Activated CD4-positive, alpha-beta T cell treated with anti-CD3 and anti-CD28 coated beads, Interleukin-2, amount 50 U/mL, for 48 hours (primary cell): ENCODE measurements around the gene CAMK2D.

Experiments used
- DNase-seq, 2 experiments: peaks; one replicate each; pipeline ENCODE4 v3.0.0-alpha.2; 2020

Gene CAMK2D

GRCh38 chr4:113594231-113594556 lies 167.3 kb downstream of the CAMK2D start:
- no peak for DNase-seq

- DNase-seq, result no peak
Observed at GRCh38 chr4:113593400-113594230, 167.9 kb downstream of the CAMK2D start.

DNA sequence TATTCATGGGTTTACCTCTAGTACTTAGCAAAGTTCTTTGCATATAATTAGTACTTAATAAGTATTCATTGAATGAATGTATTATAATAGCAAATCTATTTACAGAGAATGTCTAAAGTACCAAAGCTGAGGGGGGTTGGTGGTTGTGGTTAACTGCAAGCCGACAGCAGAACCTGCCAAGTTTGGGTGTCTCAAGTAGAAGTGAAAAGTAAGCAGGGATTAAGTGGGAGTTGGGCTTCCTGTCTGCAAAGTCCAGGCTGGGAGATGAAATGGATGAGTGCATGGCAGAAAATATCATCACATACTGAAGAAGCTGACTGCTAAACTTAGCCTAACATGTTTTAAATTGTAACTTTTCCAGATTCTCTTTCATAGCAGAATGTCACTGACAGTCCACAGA lies 169.6 kb downstream of the CAMK2D start:
- no peak for DNase-seq

DNA sequence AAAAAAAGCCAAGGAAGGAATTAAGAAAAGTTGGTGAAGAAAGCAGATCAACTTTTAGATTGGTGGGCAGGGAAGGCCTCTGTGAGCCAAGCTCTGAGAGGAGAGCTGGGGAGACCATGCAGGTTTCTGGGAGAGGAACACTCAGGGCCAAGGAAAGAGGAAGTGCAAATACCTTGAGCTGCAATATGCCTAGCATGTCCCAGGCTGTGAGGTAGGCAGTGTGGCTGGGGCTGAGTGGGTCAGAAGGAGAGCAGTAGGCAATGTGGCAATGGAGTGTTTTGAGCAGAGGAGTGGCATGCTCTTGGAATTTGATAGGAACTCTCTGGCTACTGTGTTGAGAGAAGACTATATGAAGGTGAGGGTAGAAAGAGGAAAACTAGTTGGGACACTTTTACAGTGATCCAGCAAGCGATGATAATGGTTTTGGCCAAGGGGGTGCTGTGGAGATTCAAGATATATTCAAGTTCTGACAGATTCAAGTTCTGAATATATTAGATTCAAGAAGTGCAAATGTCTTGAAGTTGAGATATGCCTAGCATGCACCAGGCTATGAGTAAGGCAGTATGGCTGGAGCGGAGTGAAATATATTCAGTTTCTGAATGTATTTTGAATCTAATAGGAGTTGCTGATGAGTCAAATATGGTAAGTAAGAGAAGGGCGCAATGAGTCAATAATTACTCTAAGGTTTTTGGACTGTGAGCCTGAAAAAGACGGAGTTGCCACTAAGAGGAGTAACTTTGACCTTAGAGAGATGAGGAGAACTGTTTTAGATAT lies 172.5 kb downstream of the CAMK2D start:
- DNase-seq, result no peak

DNA sequence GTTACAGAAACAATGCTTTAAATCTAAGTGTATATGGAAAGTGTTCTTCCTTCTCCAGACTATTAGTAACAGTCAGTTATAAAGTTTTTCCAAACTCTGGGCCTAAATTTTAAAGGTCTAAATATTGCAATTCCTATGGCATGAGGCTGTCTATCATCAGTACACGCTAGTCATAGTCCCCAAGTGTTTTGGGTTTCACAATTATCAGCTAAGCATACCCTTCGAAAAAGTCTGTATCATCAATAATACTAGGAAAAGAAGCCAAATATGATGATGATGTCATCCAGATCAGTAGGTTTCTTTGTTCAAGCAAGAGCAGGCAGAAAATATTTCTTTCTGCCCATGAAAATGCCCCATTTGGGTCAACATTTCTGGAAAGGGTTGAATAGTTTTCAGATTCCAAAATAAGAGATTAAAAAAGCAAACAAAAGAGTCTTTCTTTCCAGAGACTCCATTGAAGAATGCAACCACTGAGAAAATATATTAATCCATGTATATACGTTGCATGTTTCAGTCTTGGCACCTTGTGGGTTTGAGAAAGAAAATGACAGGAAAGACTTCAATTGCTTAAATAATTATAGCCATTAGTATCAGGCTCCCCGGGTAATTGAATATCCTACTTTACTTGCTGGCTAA lies 173.8 kb downstream of the CAMK2D start:
- DNase-seq, result no peak

DNA sequence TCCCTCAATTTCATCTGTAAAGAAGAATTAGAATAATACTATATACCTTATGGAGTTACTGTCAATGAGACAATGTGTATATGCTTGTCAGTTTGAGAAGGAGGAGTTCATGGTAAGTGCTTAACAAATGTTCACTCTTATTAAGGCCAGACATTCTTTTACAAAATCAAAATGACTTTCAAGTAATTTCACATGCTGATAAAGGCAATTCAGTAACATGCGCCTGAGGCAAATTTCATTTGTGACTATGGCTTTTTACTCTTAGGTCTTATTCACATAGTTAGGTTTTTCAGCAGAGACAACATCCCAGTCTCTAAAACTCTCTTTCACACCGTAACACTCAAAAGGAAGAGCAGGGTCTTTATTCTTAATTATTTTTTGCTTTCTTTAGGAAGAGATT lies 174.4 kb downstream of the CAMK2D start:
- no peak for DNase-seq

GRCh38 chr4:113586072-113586471 lies 175.5 kb downstream of the CAMK2D start:
- no peak for DNase-seq

- no peak for DNase-seq
Observed at GRCh38 chr4:113584407-113585150, 177.0 kb downstream of the CAMK2D start.

GRCh38 chr4:113582737-113583136 lies 178.8 kb downstream of the CAMK2D start:
- DNase-seq, result no peak

- DNase-seq, result no peak
Observed at GRCh38 chr4:113579360-113579759, 182.2 kb downstream of the CAMK2D start.

DNA sequence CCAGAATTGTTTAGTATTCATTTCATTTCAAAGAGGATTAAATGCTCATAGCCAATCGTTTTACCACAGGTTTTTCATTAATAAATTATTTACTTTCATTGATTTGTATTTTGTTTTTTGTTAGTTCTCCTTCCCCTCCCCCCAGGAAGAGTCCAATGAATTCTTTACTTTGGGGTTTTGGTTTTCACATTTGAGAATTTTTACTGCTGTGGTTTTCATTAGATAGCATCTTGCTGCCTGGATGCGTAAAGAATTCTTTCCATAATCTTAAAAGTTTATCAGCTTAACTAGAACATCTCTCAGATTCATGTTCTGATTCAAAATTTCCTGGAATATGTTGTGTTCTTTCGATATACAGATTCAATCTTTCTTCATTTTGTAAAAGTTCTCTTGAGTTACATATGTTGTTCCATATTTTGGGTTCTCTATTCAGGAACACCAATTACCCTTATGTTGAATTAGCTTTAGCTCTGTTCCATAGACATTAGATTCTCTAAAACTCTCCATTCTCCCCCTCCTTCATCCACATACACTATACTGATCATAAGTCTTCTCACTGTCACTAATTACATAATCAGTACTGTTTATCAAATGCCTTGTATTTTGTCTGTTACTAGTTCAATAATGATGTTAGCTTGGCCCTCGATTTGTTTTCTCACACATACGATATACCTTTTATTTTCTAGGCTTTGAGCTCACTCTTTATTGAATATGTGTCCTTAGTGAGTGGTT lies 184.4 kb downstream of the CAMK2D start:
- no peak for DNase-seq

- DNase-seq, result no peak
Observed at GRCh38 chr4:113575401-113575800, 186.1 kb downstream of the CAMK2D start.

- DNase-seq, result no peak
Observed at GRCh38 chr4:113574636-113575103, 186.9 kb downstream of the CAMK2D start.

DNA sequence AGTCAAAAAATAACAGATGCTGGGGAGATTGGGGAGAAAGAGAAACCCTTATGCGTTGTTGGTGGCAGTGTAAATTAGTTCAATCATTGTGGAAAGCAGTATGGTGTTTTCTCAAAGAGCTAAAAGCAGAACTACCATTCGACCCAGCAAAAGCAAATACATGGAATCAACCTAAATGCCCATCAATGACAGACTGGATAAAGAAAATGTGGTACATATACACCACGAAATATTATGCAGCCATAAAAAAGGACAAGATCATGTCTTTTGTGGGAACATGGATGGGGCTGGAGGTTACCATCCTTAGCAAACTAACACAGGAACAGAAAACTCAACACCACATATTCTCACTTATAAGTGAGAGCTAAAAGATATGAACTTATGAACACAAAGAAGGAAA lies 188.9 kb downstream of the CAMK2D start:
- no peak for DNase-seq

DNA sequence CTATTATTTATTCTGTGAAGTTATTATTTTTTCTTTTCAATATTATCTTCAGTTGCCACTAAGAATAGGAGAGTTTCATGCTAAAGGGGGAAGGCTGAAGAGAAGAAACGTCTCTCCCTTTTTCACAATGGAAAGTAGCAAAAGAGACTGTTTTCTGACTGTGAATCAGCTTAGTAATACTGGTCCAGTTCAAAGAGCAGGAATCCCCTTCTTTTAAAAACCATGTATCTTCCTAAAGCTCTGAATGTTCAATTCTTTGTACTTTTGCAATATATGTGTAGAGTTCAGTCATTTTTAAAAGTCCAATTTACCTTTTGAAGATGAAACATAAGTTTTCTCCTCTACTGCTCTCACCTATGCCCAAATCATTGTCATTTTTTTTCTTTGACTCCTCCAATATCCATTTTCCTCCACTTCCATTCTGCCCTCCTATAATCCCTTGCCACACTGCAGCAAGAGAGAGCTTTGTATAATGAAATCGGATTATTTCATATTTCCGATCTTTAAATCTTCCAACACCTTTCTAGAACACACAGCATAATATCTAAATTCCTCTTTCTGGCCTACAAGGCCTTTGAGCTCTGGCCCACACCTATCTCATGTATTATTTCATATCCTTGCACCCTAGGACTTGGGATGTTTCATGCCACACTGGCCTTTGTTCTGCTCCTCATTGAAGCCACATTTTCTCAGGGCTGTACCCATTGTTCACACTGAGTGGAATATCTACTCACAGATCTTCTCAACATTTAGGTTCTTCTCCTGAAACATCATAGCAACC lies 195.3 kb downstream of the CAMK2D start:
- DNase-seq, result no peak

DNA sequence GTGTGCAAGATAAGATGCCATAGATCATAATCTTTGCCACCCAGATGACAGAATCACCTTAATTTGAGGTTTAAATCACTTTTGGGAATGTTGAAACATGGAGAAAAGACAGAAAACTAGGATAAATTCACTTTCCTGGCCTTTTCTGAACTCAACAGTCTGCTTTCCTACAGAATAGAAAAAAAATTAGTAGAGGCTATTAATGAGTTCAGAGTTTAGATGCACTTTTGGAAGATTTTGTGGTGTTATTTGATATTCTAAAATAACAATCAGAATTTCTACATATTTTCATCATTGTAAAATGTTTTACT lies 195.9 kb downstream of the CAMK2D start:
- DNase-seq, result no peak

- no peak for DNase-seq
Observed at GRCh38 chr4:113564493-113564892, 197.0 kb downstream of the CAMK2D start.

DNA sequence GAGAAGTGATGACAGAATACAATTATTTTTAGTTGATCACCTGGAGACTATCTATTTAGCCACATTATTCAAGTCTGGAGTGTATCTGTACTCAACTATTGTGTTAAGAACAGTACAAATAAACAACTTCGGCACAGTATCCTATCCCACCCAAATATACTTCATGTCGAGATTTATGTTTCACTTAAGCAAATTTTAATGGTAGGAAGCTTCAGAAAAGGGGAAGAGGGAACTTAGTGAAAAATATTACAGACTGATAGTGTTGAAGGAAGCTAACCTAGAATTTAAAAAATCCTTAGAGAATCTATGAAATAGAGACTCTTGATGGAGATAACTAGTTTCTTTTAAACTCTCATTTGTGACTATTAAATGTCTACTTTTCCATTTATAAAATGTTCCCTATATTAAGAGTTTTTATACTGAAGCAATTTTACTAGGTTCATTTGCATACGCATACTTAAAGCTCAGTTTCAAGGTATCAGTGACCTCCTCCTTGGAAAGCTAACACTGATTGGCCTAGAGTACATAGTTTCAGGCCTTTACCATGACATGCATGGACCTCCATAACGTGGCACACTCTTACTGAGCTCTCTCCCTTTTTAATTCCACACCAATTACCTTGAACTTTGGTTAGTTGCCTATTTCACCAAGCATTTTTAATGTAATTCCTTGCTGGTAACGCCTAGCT lies 197.7 kb downstream of the CAMK2D start:
- DNase-seq, result no peak

DNA sequence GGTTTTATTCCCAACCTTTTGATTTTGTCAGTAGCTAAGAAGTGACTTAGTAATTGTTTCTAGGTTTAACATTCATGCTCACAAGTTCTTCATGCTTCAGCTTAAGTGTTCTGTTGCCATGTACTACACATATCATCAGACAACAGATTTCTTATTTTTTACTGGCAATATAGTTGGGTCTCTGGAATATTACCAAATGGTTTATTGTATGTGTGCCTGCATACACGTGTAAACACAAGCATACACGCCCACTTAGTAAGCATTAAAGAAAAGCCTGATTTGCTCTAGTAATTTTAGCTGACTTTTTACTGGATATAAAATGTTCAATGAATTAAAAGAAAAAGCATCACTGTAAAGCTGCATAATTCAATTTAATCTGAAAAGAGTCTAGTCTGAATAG lies 199.8 kb downstream of the CAMK2D start:
- DNase-seq, result no peak

DNA sequence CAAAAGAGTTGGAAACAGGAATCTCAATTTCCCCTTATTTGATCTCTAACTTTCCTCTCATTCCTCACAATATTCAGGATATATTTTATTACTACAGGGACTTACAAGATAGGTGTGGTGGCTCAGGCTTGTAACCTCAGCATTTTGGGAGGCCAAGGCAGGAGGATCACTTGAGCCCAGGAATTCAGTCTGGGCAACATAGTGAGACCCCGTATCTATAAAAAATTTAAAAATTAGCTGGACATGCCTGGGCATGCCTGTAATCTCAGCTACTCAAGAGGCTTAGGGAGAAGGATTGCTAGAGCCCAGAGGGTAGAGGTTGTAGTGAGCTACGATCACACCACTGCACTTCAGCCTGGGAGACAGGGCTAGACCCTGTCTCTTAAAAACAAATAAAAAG lies 200.4 kb downstream of the CAMK2D start:
- no peak for DNase-seq

DNA sequence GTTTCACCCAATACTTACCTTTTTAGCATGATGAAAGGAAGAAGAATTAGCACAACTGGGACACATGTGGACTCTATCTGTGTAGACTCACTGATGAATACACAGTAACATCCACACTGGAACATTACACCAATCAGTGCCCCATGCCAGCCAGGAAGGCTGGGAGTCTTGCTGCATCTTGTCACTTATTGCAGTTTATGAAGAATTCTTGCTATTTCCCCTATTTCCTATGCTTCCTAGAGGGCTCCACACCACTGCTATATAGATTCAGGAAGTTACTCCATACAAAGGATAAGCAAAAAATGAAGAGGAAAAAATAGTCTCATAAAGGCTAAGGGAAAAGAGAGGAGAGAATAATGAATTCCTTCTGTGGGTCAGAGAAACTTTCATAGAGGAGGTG lies 201.0 kb downstream of the CAMK2D start:
- DNase-seq, result no peak
